ENCODE data around the gene IFNA8. TPM values are rescaled to one million over a fixed set of nuclear protein-coding genes. Genes with fewer than 3 reads are reported as not detected.
A peak's percentile ranks its signal among the peaks of the same experiment; 100 is the strongest.

The IFNA8 gene
- total RNA-seq, 3 donors from 2014 or later, result not detected

DNA sequence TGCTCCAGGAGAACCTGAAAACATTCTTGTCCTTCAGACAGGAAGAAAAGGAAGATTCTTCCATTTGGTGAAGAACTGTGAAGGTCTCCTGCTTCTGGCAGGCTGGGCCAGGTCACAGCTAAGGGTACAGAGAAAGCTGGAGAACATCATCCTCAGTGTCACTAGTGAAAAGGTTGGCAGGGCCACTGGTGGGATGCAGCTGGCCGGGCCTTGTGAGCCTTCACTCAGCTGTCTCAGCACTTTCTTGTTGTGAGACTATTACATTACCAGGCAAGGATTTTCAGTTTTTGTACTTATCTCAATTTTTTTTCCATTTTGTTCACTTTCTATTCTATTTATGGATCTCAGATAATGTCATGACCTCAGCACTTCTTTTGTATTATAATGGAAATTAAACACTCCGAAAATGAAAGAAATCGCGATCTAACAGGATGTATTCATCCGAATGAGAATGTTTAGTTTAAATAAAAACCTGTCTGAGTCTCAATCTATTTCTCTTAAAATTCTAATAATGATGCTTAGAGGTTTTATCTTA, 9.9 kb upstream of the IFNA8 start:
- DNase-seq (ENCODE audit: low spot score in 2 of 2), result no peak
- Histone ChIP-seq H3K27me3 (peaks cover 0 to 61% of the 10 kb centered on the region in 2 donors), H3K4me3 (no peak overlapping the region), H3K36me3 (no peaks in the 10 kb centered on the region), H3K27ac (no peak overlapping the region), H3K4me1 (peaks cover 0 to 4% of the 10 kb centered on the region in 2 donors), H3K9me3 (no peaks in the 10 kb centered on the region)
- TF ChIP-seq POLR2A (IDR thresholded peaks at IDR 0.05) (no peak), POLR2AphosphoS5 (IDR thresholded peaks at IDR 0.05) (no peak)
- TF ChIP-seq, protein P1, sequence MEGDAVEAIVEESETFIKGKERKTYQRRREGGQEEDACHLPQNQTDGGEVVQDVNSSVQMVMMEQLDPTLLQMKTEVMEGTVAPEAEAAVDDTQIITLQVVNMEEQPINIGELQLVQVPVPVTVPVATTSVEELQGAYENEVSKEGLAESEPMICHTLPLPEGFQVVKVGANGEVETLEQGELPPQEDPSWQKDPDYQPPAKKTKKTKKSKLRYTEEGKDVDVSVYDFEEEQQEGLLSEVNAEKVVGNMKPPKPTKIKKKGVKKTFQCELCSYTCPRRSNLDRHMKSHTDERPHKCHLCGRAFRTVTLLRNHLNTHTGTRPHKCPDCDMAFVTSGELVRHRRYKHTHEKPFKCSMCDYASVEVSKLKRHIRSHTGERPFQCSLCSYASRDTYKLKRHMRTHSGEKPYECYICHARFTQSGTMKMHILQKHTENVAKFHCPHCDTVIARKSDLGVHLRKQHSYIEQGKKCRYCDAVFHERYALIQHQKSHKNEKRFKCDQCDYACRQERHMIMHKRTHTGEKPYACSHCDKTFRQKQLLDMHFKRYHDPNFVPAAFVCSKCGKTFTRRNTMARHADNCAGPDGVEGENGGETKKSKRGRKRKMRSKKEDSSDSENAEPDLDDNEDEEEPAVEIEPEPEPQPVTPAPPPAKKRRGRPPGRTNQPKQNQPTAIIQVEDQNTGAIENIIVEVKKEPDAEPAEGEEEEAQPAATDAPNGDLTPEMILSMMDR (IDR thresholded peaks at IDR 0.05), result no peak
- intact Hi-C loops (cut with DNase I; ENCODE audit: low total_unique reads), result loop anchor here (5.0 kb wide), 1 partner anchor 72 kb away; no protein-coding TSS in a partner anchor

DNA sequence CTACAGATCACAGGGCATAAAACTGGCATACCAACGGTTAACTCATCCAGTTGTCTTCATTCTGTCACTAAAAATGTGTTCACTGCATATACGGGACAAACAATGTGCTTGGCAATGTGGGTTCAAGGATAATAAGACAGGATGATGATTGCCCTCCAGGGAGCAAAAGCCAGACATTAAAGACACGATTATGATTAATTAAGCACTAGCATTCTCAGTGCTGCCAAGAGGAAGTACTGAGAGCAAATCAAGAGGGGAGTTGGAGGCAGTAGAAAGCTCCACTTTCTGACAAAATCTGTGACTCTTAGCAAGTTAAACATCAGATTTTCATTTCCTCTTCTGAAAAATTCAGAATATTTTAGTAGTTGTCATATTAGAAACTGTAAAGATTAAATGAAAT, 9.0 kb upstream of the IFNA8 start:
- Histone ChIP-seq H3K4me1 (peaks cover 0 to 4% of the 10 kb centered on the region in 2 donors), H3K9me3 (no peaks in the 10 kb centered on the region), H3K27me3 (peaks cover 0 to 59% of the 10 kb centered on the region in 2 donors), H3K27ac (no peak overlapping the region), H3K36me3 (no peaks in the 10 kb centered on the region), H3K4me3 (no peak overlapping the region)
- intact Hi-C loops (cut with DNase I; ENCODE audit: low total_unique reads), result loop anchor here (5.0 kb wide), 1 partner anchor 73 kb away; no protein-coding TSS in a partner anchor
- no peak for DNase-seq (ENCODE audit: low spot score in 2 of 2)
- TF ChIP-seq POLR2AphosphoS5 (IDR thresholded peaks at IDR 0.05), result no peak
- TF ChIP-seq, protein P1 (IDR thresholded peaks at IDR 0.05), result no peak
- no peak for TF ChIP-seq POLR2A (IDR thresholded peaks at IDR 0.05)

- no peak overlapping the region for H3K27ac ChIP-seq
- peak overlapping the region; percentile 6 to 54 (median 19) for H3K4me3 ChIP-seq
- H3K36me3 ChIP-seq, result no peaks in the 10 kb centered on the region
- TF ChIP-seq POLR2AphosphoS5 (IDR thresholded peaks at IDR 0.05) (no peak), POLR2A (IDR thresholded peaks at IDR 0.05) (no peak)
- TF ChIP-seq, protein P1 (IDR thresholded peaks at IDR 0.05), result no peak
- DNase-seq (ENCODE audit: low spot score in 2 of 2), result no peak
- peaks cover 0 to 4% of the 10 kb centered on the region in 2 donors for H3K4me1 ChIP-seq
- no peaks in the 10 kb centered on the region for H3K9me3 ChIP-seq
- intact Hi-C loops (cut with DNase I; ENCODE audit: low total_unique reads), result no loop called here
- H3K27me3 ChIP-seq, result peaks cover 0 to 38% of the 10 kb centered on the region in 2 donors
These were observed 6.3 kb upstream of the IFNA8 start for GRCh38 chr9:21402386-21403251.

DNA sequence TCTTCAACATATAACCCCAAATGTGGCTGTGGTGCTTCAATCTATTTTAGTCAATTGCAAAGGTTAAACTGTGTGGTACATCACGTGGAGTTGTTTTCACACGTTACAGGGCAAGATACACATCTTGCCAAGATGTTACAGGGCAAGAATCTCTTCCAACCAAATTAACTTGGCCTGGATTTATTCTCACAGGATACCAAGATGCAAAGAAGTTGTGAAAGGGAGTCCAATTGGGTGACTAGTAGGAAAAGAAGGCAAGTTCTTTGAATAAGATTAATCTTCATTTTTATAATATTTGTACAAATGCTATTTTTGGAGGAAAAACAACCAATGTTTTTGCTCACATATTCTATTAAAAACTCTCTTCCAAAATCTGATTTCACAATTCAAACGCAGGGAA, 4.8 kb upstream of the IFNA8 start:
- intact Hi-C loops (cut with DNase I; ENCODE audit: low total_unique reads), result no loop called here
- TF ChIP-seq POLR2AphosphoS5 (IDR thresholded peaks at IDR 0.05) (no peak), POLR2A (IDR thresholded peaks at IDR 0.05) (no peak)
- TF ChIP-seq, protein P1 (IDR thresholded peaks at IDR 0.05), result no peak
- Histone ChIP-seq H3K27me3 (peaks cover 0 to 31% of the 10 kb centered on the region in 2 donors), H3K36me3 (no peaks in the 10 kb centered on the region), H3K4me3 (no peak overlapping the region), H3K27ac (no peak overlapping the region), H3K9me3 (no peaks in the 10 kb centered on the region), H3K4me1 (peaks cover 0 to 4% of the 10 kb centered on the region in 2 donors)
- no peak for DNase-seq (ENCODE audit: low spot score in 2 of 2)

- intact Hi-C loops (cut with DNase I; ENCODE audit: low total_unique reads), result no loop called here
- Histone ChIP-seq H3K27ac (no peak overlapping the region), H3K4me1 (no peaks in the 10 kb centered on the region), H3K36me3 (no peaks in the 10 kb centered on the region), H3K4me3 (no peak overlapping the region), H3K27me3 (no peaks in the 10 kb centered on the region), H3K9me3 (no peaks in the 10 kb centered on the region)
- no peak for TF ChIP-seq POLR2AphosphoS5 (IDR thresholded peaks at IDR 0.05)
- TF ChIP-seq, protein P1 (IDR thresholded peaks at IDR 0.05), result no peak
- TF ChIP-seq POLR2A (IDR thresholded peaks at IDR 0.05), result no peak
- no peak for DNase-seq (ENCODE audit: low spot score in 2 of 2)
These were observed 3.2 kb downstream of the IFNA8 start for GRCh38 chr9:21412107-21412506.

Data from breast epithelium (tissue), 4 donors.